ENCODE measurements around the gene MARK3.
A peak's percentile ranks its signal among the peaks of the same experiment; 100 is the strongest.
"Not testable (repeated sequence)": the region's sequence is repeated elsewhere in the genome, so short reads cannot be mapped to it uniquely, and the experiment has no call there.

The MARK3 gene

DNA sequence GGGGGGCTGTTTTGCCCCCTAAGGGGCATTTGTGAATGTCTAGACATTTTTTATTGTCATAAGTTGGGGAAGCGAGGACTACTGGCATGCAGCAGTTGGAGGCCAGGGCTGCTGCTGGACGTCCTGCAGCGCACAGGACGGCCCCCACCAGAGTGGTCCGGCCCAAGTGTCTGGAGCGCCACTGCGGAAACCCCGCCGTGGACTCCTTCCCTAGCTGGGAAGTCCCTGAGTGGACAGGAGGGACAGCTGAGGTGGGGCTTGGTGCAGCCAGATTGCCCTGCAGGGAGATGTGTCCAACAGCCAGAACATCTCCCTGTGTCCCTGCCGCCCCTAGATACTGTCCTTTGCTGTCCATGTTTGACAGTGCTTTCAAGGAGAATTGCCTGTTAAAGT lies 132.0 kb downstream of the MARK3 start:
- DNase-seq = no peak

DNA sequence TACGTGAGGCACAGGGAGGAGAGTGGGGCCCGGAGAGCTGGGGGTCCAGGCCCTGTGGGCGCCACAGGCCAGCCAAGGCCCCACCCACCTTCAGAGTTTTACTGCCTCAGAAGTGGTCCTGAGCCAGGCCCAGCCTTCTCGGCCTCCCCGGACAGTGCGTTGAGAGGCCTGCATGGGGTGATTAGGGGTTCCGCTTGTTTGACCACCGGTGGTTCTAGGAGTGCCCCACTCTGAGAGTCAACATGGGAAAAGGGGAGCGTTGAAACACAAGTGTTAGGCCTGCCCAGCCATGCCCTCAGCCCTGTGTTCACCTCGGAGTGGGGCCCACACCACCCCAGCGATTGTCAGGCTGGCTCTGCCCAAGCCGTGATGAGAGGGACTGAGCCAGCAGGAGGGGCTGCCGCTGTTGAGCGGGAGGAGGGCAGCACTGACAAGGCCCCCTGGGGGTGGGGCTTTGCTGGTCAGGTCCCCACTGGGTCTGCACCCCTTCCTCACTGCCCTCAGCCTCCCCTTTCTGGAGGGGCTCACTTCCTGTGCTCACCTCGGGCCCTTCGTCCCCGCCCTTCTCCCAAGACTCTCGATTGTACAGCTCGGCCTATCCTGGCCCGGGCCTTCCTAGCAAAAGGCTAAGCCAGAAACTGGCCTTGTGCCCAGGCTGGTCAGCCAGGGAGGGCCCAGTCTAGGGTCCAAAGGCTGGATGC lies 132.7 kb downstream of the MARK3 start:
- peak; percentile 68 for DNase-seq

DNA sequence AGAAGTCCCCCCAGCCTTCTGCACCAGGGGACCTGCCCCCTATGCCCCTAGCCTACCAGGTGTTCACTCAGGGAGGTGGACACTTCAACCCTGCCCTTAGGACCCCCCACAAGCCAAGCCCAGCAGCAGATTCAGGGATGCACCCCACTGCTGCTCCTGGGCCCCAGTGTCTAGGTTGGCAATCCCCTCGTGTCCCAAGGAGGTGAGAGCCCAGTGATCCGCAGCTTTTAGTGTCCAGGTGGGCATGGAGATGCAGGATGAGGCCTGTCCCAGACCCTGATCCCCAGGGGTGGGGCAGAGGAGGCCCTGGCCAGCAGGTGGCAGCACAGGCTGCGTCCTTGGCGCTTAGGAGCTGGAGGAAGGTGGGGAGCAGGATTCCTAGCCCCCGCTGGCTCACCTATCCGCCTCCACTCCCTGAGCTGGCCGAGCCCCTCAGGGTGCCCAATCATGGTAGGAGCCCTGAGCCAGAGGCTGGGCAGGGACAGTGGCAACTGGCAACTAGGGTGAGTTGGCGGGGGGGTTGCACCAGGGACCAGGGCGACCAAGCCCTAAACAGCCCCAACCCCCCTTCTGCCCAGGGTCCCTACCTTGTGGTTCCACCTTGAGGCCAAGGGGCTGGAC lies 133.3 kb downstream of the MARK3 start:
- peak; percentile 84 for DNase-seq

DNA sequence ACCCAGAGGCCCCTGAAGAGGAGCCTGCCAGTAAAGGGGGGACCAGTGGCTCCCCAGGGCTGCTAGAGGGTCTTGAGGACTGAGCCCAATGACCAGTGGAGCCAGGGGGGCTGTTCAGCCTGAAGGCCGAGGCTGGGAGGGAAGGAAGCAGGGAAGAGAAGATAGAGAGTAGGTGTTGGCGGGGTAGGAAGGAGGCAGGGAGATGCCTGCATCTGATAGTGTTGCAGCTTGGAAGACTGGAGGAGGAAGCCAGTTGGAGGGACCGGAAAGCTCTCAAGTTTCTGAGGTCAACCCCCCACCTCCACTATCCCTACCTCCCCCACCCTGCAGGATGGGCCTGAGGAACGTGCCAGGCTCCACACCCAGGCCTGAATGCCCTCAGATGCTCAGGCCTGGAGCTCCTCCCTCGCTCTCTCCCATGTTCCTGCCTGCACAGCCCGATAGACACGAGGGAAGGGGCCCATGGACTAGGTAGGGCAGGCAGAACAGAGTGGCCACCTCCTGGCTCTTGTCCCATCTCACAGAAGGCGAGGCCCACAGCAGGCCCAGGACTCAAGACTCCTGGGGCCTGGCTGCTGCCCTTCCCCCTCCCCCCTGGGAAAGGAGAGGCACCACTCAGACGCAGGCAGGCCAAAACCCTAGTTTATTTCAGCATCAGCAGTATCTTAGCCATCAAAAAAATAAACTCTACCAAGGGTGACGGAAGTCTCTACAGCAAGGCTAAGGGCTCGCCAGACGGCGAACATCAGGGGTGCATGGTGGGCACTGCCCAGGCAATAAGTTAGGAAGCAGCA lies 134.0 kb downstream of the MARK3 start:
- DNase-seq = no peak

- peak; percentile 36 for DNase-seq
Observed at GRCh38 chr14:103519837-103520212, 134.6 kb downstream of the MARK3 start.

- no peak for DNase-seq
Observed at GRCh38 chr14:103520269-103520656, 135.0 kb downstream of the MARK3 start.

DNA sequence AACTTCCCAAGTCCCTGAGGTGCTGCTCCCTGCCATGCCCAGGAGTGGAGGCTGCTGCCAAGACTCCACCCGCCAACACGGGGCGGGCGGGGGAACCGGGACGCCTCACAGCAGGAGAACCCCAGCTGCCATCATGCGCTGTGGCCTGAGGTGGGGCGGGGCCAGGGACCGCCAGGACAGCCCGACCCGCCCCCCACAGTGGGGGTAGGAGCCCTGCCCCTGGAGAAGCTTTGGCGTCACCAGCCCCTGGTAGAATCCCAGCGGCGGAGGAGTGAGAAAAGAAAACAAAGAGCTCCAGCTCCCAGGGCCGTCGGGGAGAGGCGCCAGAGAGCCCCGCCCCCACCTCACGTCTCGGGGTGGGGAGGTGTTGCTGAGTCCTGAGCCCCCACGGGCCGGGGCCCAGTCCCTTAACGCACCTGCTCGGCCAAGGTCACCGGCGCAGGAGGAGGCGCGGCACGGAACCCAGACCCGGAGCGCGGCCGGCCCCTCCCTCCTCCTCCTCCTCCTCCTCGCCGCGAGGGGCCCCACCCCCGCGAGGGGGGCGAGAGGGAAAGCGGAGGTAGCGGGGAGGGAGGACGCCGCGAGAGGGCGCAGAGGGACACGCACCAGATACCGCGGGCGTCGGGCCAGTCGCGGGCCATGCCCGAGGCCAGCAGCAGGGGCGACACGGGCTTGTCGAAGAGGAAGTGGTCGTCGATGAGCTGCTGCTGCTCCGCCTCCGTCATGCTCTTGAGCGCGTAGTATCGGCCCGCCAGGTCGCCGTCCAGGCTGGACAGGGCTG lies 135.6 kb downstream of the MARK3 start:
- peak; percentile 92 for DNase-seq

GRCh38 chr14:103521438-103521950 lies 136.3 kb downstream of the MARK3 start:
- DNase-seq = no peak

GRCh38 chr14:103521951-103522563 lies 136.8 kb downstream of the MARK3 start:
- DNase-seq = peak; percentile 88

DNA sequence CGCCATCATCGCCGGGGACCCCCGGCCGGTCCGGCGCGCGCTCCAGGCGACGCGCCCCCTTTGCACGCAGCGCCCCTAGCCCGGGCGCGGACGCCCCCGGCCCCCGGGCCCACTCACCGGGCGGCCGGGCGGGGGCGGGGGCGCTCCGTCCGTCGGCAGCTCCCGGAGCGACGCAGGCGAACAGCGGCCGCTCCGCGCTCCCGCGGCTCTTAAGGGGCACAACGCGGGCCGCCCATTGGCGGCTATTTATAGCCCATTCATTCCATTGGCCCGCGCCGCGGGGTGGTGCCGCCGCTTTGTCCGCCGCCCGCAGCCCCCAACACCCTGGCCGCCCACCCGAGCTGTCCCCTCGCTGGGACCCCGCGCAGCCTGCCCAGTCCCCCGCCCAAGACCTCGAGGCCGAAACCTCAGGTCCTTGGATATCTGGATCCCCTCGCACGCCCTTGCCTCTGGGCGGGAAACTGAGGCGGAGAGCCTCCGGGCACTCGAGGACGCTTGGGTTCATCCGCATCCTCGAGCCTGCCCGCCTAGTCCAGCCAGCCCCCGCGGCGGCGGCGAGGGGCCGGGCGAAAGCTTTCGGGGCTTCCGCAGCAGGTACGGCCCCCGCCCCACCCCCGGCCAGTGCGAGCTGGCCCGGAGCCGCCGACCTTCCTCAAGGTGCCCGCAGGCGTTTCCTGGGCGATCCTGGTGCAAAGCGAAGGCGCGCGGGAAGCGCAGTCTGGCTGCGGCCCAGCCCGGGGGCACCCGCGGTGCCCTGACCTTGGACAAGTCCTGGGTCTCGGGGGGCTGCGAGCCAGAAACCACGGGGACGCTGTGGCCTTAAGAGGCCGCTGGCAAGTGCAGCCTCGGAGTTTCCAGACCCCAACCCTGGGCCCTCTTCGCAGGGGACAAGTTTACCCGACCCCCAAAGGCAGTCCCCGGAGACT lies 137.7 kb downstream of the MARK3 start, which contains the start of gene CKB:
Gene CKB, minus strand, starts transcription at position 182 of the 926 bp plus-strand sequence. CDS start 337 bp downstream, outside the sequence.
- DNase-seq = peak; percentile 95

GRCh38 chr14:103523575-103523954 lies 138.3 kb downstream of the MARK3 start:
- peak; percentile 70 for DNase-seq

DNA sequence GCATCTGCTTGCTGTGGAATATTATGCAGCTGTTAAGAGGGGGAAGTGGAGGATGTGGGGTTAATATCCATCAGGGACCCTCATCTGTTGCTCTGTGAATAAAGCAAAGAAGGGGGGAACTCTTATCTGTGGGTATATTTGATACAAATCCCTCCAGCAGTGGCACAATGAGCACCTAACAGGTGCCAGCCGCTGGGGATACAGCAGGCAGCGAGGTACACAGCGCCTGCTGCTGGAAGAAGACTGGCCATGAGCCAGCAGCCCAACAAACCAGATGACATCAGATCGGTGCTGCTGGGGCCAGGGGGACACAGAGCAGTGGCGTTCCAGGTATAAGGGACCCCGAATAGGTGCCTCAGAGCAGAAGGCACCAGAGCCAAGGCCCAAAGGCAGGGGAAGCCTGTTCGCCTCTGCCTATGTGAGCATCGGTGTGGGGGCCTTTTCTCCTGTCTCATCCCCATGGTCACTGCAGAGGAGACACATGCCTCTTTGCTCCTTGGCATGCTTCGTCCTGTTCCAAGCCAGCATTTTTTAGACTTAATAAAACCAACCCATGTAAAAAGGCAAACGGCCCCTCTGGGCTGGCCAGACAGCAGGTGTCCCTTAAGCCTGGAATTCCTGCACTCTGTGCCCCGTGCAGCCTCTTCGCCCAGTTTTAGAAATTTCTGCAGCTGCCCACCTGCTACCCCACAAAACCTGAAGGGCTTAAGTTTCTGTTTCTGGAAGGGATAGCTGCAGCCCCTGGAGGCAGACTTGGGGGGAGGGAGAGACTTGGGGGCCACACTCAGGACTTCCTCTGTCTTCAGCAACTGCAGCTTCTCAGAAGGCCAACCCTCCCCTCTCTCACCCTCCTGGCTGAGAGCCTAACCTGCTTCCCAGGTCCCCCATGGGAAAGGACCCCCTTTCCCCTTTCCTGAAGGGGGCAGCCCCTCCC lies 139.1 kb downstream of the MARK3 start:
- no peak for DNase-seq

- not testable (repeated sequence) for DNase-seq
Observed at GRCh38 chr14:103525430-103526246, 140.4 kb downstream of the MARK3 start.

- DNase-seq = no peak
Observed at GRCh38 chr14:103526247-103526913, 141.2 kb downstream of the MARK3 start.

GRCh38 chr14:103526914-103527248 lies 141.7 kb downstream of the MARK3 start:
- DNase-seq = no peak

DNA sequence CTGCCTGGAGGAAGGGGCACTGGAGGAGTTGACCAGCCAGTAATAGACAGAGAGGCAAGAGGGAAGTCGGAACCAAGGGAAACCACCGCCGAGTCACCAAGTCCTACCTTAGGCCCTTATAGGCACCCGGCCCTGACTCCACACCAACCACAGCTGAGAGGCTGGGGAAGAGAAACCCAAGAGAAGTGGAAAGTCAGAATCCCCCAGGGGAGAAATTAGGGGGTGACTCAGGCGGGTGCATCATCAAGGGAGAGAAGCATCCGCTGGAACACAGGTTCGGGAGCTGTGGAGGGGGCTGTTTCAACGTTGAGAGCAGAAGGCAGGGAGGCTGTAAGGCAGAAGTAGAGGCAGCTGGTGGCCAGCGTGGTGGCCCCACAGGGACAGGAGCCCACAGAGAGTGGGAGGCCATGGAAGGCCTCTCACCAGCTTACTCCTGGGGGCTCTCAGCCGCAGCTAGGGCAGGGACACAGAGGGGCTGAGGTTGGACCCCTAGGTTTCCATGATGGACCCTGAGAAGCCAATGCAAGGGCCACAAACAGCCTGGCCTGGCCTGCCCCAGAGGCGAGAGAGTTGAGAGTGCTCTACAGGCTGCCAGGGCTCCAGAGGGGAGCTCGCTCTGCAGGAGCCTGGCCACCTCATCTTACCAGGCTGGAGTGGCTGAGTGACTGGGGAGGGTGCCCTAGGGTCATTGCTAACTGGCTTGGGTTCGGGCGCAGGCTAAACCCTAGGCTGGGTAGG lies 142.4 kb downstream of the MARK3 start:
- DNase-seq = no peak

- peak; percentile 57 for DNase-seq
Observed at GRCh38 chr14:103528146-103528586, 143.0 kb downstream of the MARK3 start.
